UCSD-AML1 (cell line): ENCODE data around the gene PREP.
A peak's percentile ranks its signal among the peaks of the same experiment; 100 is the strongest.
"Not testable (repeated sequence)": the region's sequence is repeated elsewhere in the genome, so short reads cannot be mapped to it uniquely, and the experiment has no call there.

Experiments used
- DNase-seq: peaks from one replicate; lab custom pipeline; 2025; ENCODE audit not compliant: unreplicated experiment; lab: John Stamatoyannopoulos, UW

Gene PREP

GRCh38 chr6:105345506-105345905 lies 57.4 kb downstream of the PREP start:
- no peak for DNase-seq

GRCh38 chr6:105344881-105345370 lies 58.0 kb downstream of the PREP start:
- DNase-seq = no peak

GRCh38 chr6:105338350-105338983 lies 64.4 kb downstream of the PREP start:
- DNase-seq = not testable (repeated sequence)

DNA sequence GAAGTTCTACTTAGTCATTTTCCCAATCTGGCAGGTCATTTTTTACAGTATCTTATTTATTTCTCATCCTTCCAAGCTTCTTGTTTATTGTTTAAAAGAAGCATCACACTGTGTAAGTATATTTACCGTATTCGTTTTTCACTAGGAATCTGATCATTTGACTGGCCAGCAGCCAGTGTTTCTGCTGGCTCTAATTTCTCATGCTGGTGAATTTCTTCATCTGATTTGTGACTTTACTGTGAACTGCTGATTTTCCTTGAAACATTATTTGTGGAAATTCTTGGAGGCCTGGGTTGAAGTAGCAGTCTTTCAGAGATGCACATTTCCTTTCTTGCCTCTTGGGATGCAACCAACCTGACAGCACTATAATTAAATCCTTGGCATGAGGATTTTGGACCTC lies 65.9 kb downstream of the PREP start:
- no peak for DNase-seq

DNA sequence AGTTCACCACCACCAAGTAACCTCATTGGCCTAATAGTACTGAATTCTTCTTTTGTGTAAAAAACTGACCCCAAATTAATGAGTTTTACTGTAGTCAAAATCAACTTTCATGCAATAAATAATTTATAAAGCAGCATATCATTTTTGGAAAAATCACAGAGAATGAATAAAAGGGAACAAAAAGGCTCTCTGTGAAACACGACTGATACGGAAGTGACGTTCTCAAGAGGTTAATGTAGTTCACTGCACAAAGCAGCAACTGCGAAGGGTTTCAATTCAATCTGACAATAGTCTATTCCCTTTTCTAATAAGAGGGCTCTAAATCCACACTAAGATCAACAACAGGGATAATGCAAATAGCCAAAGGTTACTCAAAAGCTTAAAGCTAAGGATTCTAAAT lies 70.3 kb downstream of the PREP start:
- DNase-seq = no peak

DNA sequence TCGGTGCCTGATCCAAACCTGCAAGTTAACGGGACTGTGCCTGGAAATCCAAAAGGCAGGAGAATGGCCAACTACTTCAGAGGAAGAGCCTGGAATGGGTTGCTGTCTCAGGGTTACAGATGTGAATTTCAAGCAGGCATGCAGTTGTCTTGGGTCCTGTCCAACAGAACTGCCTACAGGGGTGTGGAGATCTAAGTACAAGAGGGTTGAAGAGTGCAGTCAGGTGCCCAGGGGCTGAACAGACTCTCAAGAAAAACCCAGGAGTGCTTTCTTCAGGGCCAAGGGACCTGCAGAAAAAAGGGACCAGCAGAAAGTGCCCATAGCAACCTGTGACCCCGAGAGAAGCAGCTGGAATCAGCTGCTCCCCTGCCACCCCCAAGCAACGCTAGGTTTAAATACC lies 71.0 kb downstream of the PREP start:
- peak; percentile 7 for DNase-seq

- no peak for DNase-seq
Measured at GRCh38 chr6:105330913-105331312, 72.0 kb downstream of the PREP start.

GRCh38 chr6:105330364-105330763 lies 72.5 kb downstream of the PREP start:
- no peak for DNase-seq

DNA sequence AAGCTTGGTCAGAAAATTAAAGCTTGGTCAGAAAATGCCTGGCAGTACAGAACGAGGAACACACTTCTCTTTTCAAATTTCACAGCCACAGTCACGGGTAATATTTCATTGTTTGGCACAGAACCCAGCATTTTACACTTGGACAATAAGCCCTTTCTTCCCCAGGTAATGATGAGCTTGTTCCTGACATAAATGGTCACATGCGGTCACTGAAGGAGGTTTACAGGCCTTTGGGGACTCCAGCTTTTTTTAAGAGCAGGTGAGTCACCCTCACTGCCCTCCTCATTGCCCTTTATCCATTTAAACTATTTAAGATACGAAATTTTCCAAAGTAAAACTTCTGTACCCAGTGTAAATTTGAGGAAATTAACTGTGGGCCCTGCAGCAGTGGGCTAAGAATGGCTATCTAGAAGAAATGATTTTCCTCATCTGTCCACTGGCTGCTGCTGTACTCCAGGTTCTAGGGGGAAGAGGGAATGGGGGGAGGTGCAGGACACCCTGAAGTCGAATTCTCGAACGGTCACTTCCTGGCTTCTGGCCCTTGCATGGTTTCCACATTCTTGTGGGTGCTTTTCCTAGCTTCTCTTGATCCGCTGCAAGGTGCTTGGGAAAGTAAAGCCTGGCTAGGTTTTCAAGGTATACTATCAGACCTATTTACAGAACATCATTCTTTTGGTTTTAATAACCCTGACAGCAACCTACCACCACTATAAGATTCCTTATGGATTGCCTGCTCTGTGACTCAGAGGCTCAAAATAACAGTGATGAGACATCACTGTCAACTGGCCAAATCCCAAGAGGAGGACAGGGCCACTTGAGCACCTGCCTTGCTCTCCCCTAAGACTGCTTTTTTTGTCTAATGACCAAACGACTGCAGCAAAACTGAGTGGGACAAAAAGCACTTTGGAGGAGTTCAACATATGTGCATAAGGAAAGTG lies 75.8 kb downstream of the PREP start:
- DNase-seq = no peak

- DNase-seq = no peak
Measured at GRCh38 chr6:105326216-105326615, 76.7 kb downstream of the PREP start.

GRCh38 chr6:105324386-105324950 lies 78.4 kb downstream of the PREP start:
- DNase-seq = no peak

- DNase-seq = no peak
Measured at GRCh38 chr6:105322499-105323225, 80.2 kb downstream of the PREP start.

GRCh38 chr6:105321728-105322127 lies 81.2 kb downstream of the PREP start:
- no peak for DNase-seq

DNA sequence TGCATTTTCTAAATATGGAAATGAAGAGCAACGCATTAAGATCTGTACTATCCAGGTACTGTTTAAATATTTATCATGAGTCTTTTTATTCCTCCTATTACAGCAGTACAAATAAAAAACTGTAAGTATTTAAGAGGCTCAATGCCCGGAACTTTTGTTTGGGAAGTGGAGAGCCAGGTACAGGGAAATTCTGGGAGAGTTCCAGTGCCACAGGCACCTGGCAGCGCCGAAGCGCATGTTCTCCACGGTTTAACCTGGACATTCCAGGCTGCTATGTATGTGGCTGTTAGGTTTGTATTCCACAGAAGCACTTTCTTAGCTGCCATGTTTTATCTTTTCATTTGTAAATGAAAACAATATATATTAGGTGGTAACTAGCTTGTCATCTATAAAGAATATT lies 81.7 kb downstream of the PREP start:
- no peak for DNase-seq

DNA sequence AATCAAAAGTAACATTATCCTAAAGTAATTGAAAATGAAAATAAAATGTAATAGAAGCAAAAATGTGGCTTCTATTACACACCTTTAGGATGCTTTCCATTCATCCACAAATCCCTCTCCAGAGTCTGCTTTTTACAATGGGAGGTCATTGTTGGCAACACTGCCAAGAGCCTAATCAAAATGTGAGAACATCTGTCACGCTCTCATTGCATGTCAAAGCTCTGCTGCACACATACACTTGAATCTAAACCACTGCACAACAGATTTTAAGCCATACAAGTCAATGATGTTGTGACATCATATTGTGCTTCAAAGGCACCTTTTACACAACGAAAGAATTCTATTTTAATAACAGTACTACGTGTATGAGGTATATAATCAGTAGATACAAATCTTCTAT lies 82.1 kb downstream of the PREP start:
- no peak for DNase-seq

DNA sequence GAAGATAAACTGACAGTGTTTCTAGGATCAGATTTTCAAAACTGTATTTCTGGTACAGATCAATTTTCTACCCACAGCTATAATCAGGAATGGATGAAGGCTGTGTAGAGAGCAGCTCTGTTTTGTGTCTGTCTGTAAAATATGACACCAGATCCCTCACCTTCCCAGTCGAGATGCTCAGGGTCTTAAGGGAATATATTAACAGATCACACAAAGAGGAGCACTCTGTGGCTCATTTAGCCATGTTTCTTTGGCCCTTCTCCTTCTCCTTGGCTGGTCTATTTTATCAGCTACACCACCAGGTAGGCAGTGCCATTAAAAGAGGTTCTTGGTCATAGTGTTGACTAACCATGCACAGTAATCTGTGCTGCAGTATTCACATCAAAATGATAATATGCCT lies 82.6 kb downstream of the PREP start:
- DNase-seq = no peak

GRCh38 chr6:105319331-105319730 lies 83.6 kb downstream of the PREP start:
- DNase-seq = no peak

- DNase-seq = no peak
Measured at GRCh38 chr6:105318660-105319059, 84.2 kb downstream of the PREP start.

DNA sequence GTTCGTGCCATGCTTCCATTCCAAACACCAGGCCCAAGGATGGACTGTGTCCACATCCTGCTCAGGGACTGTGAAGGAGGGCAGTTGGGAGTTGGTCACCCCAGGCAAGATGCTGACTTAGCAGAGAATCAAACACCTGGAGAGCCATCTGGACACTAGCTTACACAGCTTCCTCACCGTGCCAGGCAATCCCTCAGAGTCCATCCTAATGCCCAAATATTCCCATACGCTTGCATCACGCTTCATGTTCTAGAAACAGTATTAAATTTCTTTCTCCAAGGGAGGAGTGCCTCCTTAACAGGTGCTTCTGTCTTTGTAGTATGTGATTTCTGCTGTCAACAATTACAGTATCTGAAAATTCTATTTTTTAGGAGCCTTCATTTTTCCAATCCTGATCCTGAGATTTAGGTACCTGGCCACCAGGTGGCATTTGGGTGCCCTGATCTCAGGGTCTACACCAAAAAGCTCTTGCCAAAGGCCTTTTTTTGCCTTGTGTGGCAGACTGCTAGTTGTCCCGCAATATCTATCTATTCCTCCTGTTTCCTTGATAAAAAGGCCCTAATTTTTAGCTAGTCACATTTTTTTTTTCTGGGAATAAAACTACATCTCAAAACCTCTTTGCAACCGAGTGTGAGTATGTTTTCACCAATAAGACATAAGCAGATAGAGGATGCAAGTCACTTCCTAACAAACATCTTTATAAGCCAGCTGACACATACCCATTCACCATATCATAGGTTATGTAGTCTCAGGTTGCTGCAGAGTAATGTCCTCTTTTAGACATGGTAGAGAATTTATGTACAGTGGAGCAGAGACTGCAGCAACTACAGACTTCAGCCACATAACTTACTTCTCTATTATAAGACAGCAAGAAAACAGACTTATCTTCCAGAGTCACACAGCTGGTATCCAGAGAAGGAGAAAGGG lies 85.0 kb downstream of the PREP start:
- DNase-seq = no peak

DNA sequence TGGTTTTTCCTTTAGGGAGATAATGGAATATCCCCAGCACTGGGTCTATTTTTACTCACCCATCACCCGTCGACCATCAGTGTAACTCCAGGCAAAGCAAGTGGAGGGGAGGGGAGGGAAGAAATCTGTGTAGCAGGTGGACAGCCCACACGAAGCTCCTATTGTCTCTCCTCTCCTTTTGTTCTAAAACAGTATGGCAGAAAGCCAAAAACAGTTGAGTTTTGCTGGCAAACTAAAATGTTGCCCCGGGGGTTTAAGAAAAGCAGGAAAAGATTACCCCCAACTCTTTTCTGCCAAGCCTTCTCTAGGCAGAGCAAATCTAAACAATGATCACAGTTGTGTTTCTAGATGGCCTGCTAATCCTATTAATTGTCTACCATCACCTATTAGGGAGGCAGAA lies 89.7 kb downstream of the PREP start:
- no peak for DNase-seq
